ENCODE results near the gene FBXL4. TPM values are rescaled to one million over a fixed set of nuclear protein-coding genes. Genes with fewer than 3 reads are reported as not detected.

FBXL4 gene
- total and polyA plus RNA-seq, 2 of the 8 experiments (the other 6 are each of a cell fraction or from before 2014, with no cell fraction given): 6.9 to 13.8 TPM

- Histone ChIP-seq H3K9me3 (ENCODE audit: insufficient read depth in 2 of 2, low read depth in 1 of 2, low read length in 1 of 2) (no peaks in the 10 kb centered on the region), H2BK15ac (ENCODE audit: low read length) (no peak overlapping the region), H2BK20ac (ENCODE audit: low read length) (no peak overlapping the region), H3K18ac (ENCODE audit: extremely low read depth, low read length) (no peak overlapping the region), H3K4me2 (ENCODE audit: insufficient read depth in 1 of 2, low read depth in 2 of 2, low read length in 2 of 2) (no peak overlapping the region), H3K56ac (replicated peaks; ENCODE audit: insufficient read length, low read depth, low read length) (no peak overlapping the region), H3K4ac (replicated peaks; ENCODE audit: insufficient read length, low read depth, low read length) (no peak overlapping the region), H3K79me1 (ENCODE audit: low read depth, low read length) (no peaks in the 10 kb centered on the region), H4K8ac (ENCODE audit: extremely low read depth, insufficient read depth, low read length) (no peak overlapping the region), H4K91ac (replicated peaks; ENCODE audit: insufficient read length, low read length) (no peak overlapping the region), H2AK5ac (ENCODE audit: low read depth, low read length) (no peak overlapping the region), H3K23ac (ENCODE audit: insufficient read length) (no peak overlapping the region), H2BK12ac (ENCODE audit: low read depth, low read length) (no peak overlapping the region), H2AFZ (ENCODE audit: low read length) (no peak overlapping the region), H3K23me2 (ENCODE audit: low read depth, low read length) (no peaks in the 10 kb centered on the region), H4K20me1 (replicated peaks in 1 of 2; ENCODE audit: control insufficient read depth in 1 of 2, insufficient read depth in 2 of 2, low read length in 2 of 2) (no peaks in the 10 kb centered on the region), H3K4me1 (replicated peaks in 1 of 4; ENCODE audit: control insufficient read depth in 3 of 4, insufficient read depth in 4 of 4, low read length in 3 of 4) (no peaks in the 10 kb centered on the region; a peak in 1 of 7 replicates), H3K14ac (ENCODE audit: insufficient read length) (no peak overlapping the region), H2BK120ac (replicated peaks; ENCODE audit: low read depth, low read length) (no peak overlapping the region), H3K79me2 (ENCODE audit: control insufficient read depth in 1 of 2, insufficient read depth in 2 of 2, low read length in 2 of 2) (no peaks in the 10 kb centered on the region), H4K5ac (ENCODE audit: insufficient read length, low read depth, low read length) (no peak overlapping the region), H3K4me3 (ENCODE audit: extremely low read depth in 1 of 4, insufficient read depth in 2 of 4, low read depth in 3 of 4, low read length in 4 of 4) (no peak overlapping the region), H3K27me3 (replicated peaks in 1 of 4; ENCODE audit: control insufficient read depth in 3 of 4, extremely low read depth in 1 of 4, insufficient read depth in 3 of 4, low read length in 3 of 4) (no peaks in the 10 kb centered on the region), H3K36me3 (ENCODE audit: control insufficient read depth in 2 of 4, insufficient read depth in 4 of 4, low read length in 3 of 4) (no peaks in the 10 kb centered on the region), H3K9ac (replicated peaks in 1 of 4; ENCODE audit: extremely low read depth in 1 of 4, low read depth in 3 of 4, low read length in 3 of 4) (no peak overlapping the region), H3K27ac (ENCODE audit: low read depth, low read length) (no peak overlapping the region), H2BK5ac (ENCODE audit: low read depth, low read length) (no peak overlapping the region)
- POLR2A ChIA-PET (ENCODE audit: partially characterized antibody): interaction anchor here (0.7 kb wide), 1 partner anchor 17 kb away, joined by 5 read pairs; no protein-coding TSS in a partner anchor
- no peak for FAIRE-seq
- CTCF ChIA-PET (ENCODE audit: partially characterized antibody): no interaction called here
- no peak for DNase-seq (ENCODE audit: low read depth in 1 of 2, low spot score in 2 of 2)
- 80% methylated on average over 1 of the region's 1 CpG; no CpG with 5 or more reads in 1 of the 2 experiments for WGBS, 2 experiments (ENCODE audit: extremely low coverage in 1 of 2, insufficient coverage in 1 of 2, insufficient read length in 1 of 2, insufficient replicate concordance in 2 of 2, low coverage in 1 of 2, low lambda C conversion rate in 2 of 2, missing lambda C conversion rate in 1 of 2)
- no peak for TF ChIP-seq GABPA (IDR thresholded peaks at IDR 0.05; ENCODE audit: borderline replicate concordance, insufficient read depth, low read length)
- no peak for TF ChIP-seq KDM5A (IDR thresholded peaks at IDR 0.05; ENCODE audit: low read length)
- no peak for TF ChIP-seq CTBP2 (IDR thresholded peaks at IDR 0.05; ENCODE audit: borderline replicate concordance, insufficient read depth, insufficient read length, low read length)
- no peak for TF ChIP-seq NANOG (IDR thresholded peaks at IDR 0.05; ENCODE audit: insufficient read depth, low read depth, low read length, poor library complexity, severe bottlenecking)
- no peak for TF ChIP-seq SRF (IDR thresholded peaks at IDR 0.05; ENCODE audit: low read depth, low read length)
- TF ChIP-seq JUN (IDR thresholded peaks at IDR 0.05; ENCODE audit: low read depth, low read length): no peak
- no peak for TF ChIP-seq RFX5 (IDR thresholded peaks at IDR 0.05; ENCODE audit: borderline replicate concordance, low read depth, low read length)
- no peak for TF ChIP-seq POU5F1 (IDR thresholded peaks at IDR 0.05; ENCODE audit: low read depth, low read length)
- no peak for TF ChIP-seq CHD2 (IDR thresholded peaks at IDR 0.05; ENCODE audit: low read length)
- no peak for TF ChIP-seq PHF8 (conservative IDR thresholded peaks at IDR 0.05; ENCODE audit: low read depth, low read length)
- TF ChIP-seq USF2 (IDR thresholded peaks at IDR 0.05; ENCODE audit: low read length): no peak
- no peak for TF ChIP-seq RXRA (IDR thresholded peaks at IDR 0.05; ENCODE audit: insufficient read depth, low read depth, low read length)
- no peak for TF ChIP-seq TCF12 (IDR thresholded peaks at IDR 0.05; ENCODE audit: low read depth, low read length)
- no peak for TF ChIP-seq ZNF274 (IDR thresholded peaks at IDR 0.05; ENCODE audit: borderline replicate concordance, extremely low read depth, low read length)
Measured at GRCh38 chr6:98973571-98973970, 25.8 kb upstream of the FBXL4 start.

Data from H1 (cell line).